Stimulated activated CD4-positive, alpha-beta T cell treated with anti-CD3 and anti-CD28 coated beads, TNF-alpha, amount 100 ng/mL, for 1 hour (primary cell): ENCODE results near the gene CGRRF1.

Experiments
- DNase-seq, 3 donors: peaks; one replicate each; pipeline ENCODE4 v3.0.0-alpha.2; 2020; ENCODE audit warnings: low read depth in 3 of 3, low spot score in 1 of 3

The CGRRF1 gene

DNA sequence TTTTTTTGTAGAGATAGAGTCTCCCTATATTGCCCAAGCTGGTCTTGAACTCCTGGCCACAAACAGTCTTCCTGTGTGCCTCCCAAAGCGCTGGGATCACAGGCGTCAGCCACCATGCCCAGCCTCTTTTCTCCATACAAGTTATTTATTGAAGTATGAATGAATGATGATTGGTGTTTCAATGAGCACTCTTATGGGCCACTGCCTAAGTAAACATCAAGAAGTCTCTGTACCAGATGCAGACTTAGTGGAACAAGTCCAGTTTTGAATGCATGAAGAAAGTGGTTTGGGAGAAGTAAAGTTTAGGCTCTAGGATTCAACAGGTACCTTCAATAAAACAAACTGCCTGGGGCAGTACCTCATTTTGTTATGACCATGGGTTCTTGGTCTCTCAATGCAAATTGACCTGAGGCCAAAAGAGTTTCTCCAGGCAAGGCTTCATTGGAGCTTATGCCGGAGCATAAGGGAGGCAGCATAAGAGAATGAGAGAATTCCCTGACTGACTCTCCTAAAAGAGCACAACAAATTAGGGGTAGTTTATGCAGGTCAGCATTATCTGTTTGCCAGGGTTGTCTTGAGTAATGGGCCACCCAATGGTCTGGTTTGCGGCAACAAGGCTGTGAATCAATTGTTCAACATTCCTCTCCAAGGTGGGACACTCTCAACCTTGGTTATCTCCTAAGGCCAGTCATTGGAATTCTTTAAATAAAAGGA, 19.8 kb upstream of the CGRRF1 start:
- no peak for DNase-seq

DNA sequence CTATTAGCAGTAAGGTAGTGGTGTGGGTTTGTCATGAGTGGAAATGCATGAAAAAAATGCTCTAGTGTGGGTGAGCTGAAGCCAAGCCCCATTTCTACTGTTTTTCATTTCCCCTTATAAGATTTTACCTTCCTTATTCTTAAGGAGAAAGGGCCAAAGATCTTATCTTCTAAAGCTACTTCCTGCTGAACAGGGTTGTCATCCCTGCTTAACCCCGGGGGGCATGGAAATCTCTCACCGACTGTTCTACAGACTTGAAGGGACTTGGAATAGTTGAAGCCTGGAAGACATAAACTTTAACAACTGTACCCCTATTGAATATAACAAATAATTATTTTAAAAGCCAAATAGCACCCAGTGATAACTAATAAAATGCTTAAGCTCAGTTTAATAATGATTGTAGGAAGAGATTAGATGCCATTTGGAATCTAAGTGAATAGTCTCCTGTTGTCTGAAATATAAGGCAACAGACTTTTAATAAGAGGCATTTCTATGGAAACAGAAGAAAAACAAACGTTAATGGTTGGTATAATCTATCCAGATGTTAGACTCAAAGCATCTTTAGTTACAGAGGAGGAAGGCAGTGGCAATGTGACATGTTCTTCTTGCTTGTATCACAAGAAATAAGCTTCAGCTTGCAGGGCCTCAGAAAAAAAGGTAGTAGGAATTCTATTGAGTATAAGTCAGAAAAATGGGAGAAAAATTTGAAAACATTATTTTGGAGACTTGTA, 19.1 kb upstream of the CGRRF1 start:
- DNase-seq = no peak

DNA sequence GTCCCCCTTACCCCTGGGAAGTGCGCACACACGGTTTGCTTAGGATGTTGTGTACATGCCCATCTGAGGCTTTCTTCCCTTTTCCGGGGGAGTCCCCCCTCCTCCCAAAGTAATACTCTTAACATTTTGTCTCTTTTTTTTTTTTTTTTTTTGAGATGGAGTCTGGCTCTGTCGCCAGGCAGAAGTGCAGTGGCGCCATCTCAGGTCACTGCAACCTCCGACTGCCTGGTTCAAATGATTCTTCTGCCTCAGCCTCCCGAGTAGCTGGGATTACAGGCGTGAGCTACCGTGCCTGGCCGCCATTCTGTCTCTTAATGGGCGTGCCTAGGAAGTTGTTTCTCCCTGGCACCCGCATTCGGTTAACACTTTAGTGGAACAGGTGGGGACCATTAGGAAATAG, 16.4 kb upstream of the CGRRF1 start:
- DNase-seq = no peak

DNA sequence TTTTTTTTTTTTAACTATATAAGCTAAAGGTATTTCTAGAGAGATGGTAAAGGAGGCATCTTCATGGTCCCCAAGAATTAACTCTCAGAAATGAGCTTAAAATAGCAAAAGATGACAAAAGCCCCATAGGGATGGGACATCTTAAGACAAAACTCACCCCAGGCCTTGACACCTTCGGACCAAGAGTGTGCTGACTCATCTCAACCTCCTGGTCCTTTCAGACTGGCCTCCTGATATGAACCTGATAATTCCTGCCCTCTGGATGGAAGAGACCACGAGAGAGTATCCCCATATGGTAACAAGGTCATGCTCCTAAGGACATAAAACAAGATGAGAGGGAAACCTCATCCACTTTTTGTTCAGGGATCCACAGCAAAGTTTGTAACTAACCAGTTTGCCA, 12.5 kb upstream of the CGRRF1 start:
- DNase-seq = no peak

DNA sequence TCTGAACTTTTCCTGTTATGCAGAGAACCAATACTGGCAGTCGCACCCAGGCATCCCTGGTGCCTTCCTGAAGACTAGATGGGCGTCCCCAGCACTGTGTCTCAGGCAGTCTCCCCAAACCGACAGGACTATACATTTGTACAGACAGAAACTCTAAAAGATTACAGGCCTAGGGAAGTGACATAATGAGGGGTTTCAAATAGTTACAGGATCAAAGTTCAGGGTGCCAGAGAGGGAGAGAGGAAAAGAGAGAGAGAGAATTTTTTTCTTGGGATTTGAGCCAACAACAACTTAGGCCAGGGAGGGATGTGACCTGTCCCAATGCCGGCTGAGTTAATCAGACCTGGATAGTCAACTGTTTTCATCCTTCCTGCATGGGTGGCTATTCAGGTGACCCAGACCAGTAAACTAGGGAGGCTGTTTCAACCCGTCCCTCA, 11.6 kb upstream of the CGRRF1 start:
- DNase-seq = no peak

DNA sequence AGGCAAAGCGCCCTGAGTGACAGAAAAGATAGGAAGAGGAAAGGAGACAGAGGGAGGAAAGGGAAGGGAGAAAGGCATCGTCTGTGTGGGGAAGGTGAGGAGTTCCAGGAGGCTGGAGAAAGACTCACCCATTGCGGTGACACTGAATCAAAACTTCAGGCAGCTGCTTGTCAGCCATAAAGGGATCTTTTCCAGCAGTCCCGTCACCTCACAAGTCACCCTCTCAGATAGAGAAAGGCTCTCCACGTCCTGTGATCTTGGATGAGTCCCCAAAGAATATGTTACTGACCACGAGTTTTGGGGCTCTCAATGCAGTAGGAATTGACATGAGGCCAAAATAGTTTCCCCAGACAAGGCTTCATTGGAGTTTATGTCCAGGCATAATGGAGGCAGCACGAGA, 11.1 kb upstream of the CGRRF1 start:
- DNase-seq = no peak

DNA sequence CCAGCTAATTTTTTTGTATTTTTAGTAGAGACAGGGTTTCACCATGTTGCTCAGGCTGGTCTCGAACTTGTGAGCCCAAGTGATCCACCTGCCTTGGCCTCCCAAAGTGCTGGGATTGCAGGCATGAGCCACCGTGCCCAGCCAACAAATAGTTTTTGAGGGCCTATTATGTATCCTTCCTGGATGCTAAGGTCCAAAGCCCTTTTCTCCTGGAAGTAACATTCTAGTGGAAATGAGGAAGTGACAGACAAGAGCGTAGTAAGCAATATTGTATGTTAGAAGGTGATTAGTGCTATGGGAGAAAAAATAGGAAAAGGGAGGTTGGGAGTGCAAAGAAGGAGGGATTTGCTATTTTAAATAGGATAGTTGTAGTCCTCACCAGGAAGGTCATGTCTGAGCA, 9.0 kb upstream of the CGRRF1 start:
- no peak for DNase-seq

DNA sequence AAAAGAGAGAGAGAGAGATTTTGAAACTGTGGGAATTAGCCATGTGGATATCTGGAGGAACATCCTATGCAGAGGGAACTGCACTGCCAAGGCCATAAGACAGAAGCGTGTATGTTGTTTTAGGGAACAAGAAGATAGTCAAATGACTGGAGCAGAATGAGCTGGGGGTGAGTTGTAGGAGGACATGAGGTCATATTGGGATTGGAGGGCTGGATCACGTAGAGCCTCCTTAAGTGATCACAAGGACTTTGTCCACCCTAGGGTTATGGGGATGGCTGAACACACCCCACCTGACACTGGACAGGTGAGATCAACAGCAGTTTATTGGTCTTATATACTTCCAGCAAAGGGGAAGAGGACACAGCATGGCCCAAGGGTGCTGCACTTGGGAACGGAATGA, 8.2 kb upstream of the CGRRF1 start:
- DNase-seq = no peak

DNA sequence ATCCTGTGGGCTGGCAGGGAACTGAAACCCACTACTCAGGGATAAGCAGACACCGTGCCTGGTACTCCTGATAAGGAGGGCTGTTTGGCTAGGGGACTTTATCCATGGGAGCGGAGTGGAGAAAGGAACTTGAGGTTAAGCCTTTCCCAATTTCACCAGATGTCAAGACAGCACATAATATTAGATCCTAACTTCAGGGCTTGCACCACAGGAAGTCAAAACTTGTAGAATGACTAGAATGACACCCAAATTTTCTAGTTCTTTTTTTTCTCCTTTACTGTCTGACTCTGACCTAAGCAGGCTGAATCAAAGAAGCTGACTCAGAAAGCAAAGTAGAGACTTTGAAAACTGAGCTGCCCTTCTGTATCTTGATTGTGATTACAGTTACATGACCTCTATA, 7.1 kb upstream of the CGRRF1 start:
- no peak for DNase-seq

DNA sequence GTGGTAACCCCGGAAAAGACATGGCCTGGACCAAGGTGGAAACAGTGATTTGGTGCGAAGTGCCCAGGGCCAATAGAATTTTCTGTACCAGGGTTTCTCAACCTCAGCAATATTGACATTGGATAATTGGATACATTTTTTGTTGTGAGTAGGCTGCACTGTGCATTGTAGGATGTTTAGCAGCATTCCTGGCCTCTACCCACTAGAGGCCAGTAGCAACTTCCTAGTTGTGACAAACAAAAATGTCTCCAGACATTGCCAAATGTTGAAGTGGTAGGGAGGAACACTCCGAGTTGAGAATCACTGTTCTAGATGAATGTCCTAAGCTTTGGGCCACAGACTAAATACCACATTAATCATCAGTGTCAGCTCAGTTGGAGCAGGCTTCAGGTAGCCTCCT, 6.2 kb upstream of the CGRRF1 start:
- no peak for DNase-seq

DNA sequence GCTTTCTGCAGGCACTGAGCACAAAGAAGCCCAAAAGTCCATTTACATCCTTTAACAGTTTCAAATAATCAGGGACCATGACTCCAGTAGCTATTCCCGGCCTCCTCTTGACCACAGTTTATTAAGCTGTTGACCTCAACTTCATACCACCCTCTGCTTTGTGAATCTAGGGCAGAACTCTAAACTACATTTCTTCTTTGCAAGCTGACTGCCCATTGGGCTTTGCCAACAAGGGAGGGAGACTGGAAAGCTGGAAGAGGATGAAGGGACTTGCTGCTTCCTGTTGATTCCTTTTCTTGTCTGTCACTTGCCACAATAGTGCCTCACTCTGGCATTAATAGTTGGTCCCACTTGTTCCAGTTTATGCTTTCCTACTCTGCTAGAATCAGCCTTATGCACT, 2.7 kb downstream of the CGRRF1 start:
- no peak for DNase-seq

DNA sequence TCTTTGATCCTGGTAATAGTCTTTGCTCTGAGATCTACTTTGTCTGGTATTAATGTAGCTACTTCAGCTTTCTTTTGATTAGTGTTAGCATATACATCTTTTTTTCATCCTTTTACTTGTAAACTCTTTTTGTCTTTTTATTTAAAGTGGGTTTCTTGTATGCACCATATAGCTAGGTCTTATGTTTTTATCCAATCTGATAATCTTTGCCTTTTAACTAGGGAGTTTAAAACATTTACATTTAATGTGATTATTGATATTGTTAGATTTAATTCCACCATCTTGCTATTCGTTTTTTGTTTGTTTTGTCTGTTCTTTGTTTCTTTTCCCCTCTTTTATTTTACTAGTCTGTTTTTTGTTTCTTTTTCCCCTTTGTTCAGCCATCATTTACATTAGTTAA, 6.0 kb downstream of the CGRRF1 start:
- DNase-seq = no peak

DNA sequence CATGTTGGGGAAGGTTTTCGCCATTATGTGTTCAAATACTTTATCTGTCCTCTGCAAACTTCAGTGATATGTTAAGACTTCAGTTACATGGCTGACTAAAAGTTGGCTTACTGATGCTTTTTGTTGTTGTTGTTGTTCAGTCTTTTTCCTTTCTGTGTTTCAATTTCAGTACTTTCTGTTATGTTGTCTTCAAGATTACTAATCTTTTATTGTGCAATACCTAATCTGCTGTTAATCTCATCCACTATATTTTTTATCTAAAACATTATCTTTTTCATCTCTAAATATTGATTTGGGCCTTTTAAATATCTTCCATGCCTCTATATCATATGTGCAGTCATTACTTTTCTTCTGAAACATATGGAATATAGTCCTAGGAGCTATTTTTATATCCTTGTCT, 7.0 kb downstream of the CGRRF1 start:
- DNase-seq = no peak

DNA sequence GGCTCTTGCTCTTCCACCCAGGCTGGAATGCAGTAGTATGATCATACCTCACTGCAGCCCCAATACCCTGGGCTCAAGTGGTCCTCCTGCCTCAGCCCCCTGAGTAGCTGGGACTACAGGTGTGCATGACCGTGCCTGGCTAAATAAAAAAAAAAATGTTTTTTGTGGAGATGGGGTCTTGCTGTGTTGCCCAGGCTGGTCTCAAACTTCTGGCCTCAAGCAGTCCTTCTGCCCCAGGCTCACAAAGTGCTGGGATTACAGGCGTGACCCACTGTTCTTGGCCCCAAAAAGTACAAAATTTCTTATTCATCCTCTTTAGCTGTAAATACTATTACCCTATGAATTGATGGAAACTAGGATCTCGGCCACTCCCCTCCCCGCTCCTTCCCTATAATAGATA, 14.7 kb downstream of the CGRRF1 start:
- no peak for DNase-seq

DNA sequence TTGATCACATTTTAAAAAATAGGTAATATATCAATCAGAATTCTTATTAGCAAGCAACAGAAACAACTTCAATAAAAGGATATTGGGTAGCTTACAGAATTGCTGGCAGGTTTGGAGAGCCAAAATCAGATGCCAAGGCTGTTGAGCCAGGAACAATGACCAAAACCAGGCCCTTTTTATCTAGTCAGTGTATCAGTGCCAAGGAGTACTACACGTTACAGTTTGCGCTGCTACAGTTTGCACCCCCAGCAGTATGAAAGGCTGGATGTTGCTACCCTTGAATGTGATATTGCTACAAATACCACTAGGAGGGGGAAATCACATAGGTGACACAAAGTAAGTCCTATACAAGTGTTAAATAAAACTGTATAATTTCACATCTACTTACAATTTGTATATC, 19.3 kb downstream of the CGRRF1 start:
- DNase-seq = no peak

DNA sequence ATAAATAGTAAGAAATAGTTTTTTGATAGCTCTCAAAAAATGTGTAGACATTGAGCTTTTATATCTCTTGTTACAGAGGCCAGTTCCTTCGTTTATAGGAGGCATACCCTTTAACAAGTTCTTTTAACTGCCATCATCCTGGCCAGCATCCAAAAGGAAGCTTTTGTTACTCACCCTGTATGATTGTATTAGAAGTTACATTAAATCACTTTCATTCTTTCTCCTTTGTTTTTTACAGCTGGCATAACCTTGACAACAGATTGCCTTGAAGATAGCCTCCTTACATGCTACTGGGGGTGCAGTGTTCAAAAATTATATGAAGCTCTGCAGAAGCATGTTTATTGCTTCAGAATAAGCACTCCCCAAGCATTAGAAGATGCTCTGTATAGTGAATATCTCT, 20.1 kb downstream of the CGRRF1 start:
- DNase-seq = no peak

DNA sequence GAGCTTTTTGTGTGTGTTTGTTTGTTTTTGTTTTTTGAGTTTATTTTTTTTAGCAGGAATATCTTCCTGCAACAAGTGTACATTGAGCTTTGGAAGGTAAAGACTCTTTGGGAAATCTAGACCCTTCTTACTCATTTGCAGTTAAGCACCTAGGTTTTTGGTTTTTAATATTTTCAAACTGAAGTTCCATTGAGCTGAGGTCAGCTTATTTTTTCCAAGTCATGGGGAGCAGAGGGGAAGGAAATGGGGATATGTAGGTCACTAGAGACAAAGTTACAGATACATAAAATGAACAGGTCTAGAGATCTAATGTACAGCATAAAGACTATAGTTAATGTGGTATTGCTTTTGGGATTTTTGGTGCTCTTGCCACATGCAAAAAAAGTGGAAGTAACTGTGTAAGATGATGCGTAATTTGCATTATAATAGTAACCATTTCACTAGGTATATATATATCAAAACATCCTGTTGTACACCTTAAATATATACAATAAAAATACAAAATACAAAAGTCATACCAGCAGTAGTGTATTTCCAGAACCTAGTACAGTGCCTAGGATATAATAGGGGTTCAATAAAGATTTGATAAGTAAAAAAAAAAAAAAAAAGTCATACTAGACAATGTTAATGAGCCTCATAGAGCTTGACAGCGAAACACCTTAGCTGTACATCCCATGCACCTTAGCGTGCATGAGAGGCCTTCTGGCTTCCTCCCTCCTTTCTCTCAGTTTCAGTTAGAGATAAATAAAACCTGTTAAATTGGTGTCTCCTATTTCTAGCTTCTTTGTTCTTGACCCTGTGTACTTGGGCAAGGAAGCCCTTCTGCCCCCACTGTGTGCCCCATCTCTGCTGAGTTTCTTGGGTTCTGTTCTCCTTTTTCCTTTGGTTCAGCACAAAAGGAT, 22.7 kb downstream of the CGRRF1 start:
- no peak for DNase-seq

DNA sequence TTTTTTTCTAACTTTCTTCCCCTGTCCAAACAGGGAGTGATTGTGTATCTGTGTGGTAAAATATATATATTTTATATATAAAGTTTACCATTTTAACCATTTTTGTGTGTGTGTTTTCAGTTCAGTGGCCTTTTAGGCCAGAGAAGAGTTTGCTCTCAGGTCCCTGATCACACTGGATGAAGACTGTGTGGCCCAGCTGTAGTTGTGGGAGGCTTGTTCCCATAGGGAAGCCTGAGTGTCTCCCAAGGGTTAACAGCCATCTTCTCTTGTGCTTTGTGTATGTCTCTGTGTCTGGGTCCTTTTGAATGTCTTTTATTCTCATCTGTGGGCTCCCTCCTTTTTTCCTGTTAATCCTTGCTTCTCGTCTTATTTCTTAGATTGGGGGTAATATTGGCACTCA, 23.4 kb downstream of the CGRRF1 start:
- no peak for DNase-seq

DNA sequence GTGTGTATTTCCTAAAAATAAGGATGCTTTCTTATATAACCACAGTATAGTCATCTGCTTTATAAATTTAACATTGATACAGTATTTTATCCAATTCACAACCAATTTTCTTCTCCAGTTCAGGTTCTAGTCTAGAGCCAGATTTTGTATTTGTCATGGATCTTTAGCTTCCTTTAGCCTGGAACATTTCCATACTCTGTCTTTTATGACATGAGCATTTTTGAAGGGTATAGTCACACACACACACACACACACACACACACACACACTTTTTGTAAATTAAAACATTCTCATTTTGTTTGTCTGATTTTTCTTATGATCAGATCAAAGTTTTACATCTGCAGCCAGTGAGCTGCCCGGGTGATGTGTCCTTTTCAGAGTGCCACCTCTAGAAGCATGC, 25.4 kb downstream of the CGRRF1 start:
- DNase-seq = no peak

DNA sequence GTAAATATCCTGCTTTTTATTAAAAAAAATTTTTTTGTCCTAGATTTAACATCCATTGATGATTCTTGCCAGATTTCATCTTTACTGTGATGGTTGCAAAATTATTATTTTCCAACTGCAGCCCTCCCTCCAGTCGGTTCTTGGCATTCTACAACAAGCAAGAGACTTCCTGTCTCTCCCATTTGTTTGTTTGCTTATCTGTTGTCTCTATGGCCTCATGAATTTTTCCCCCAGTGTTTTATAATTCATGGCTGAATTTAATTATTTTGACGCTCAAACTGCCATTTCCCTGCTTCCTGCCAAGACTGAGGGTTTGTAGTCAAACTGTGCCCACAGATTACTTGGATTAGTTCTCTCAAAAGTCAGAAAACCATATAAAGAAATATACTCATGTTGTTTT, 25.9 kb downstream of the CGRRF1 start:
- DNase-seq = no peak

DNA sequence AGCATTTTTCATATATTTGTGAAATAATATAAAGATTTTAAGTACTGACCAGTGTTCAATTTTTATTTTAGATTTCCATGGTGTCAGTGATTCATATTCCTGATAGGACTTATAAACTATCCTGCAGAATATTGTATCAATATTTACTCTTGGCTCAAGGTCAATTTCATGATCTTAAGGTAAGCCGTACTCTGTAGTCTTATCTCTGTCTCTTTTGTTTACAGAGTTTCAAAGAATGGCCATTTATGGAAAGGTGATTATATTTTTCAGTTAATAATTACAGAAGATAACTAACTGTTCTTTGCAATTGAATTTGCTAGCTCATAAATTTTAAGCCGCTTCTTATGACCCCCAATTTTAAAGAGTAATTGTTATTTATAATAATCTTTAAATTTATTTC, 27.9 kb downstream of the CGRRF1 start:
- DNase-seq = no peak

DNA sequence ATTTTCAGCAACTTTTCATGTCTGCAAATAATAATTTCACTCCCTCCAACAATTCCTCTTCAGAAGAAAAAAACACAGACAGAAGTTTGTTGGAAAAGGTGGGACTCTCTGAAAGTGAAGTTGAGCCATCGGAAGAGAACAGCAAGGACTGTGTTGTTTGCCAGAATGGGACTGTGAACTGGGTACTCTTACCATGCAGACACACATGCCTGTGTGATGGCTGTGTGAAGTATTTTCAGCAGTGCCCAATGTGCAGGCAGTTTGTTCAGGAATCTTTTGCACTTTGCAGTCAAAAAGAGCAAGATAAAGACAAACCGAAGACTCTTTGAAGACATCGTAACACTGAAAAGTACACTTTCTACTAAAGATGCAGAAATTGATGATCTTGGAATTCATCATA, 28.3 kb downstream of the CGRRF1 start:
- no peak for DNase-seq
